ENCODE results near the gene UTP25.

- no peak for TF ChIP-seq CTCF (IDR thresholded peaks at IDR 0.05; ENCODE audit: low read depth, low read length, poor library complexity, severe bottlenecking)
- no peak for TF ChIP-seq EZH2phosphoT487 (IDR thresholded peaks at IDR 0.05; ENCODE audit: borderline replicate concordance, low read length)
Observed at GRCh38 chr1:209815931-209816341, 11.8 kb upstream of the UTP25 start.
